Measurements from ENCODE around the gene GNL2. TPM values are rescaled to one million over a fixed set of nuclear protein-coding genes. Genes with fewer than 3 reads are reported as not detected.
"Not testable (repeated sequence)": the region's sequence is repeated elsewhere in the genome, so short reads cannot be mapped to it uniquely, and the experiment has no call there.

Gene GNL2
- total and polyA plus RNA-seq, 12 donors, result 13.6 to 462 (median 39.9) TPM

- Histone ChIP-seq H3K4me3 (peak overlapping the region in 2 of 4 donors; percentile 78 to 87), H3K9me3 (replicated peaks in 1 of 3) (no peaks in the 10 kb centered on the region), H3K27me3 (no peaks in the 10 kb centered on the region), H3K36me3 (replicated peaks in 1 of 2) (peaks cover 0 to 21% of the 10 kb centered on the region in 2 donors), H3K27ac (peak overlapping the region in 3 of 5 donors; percentile 74 to 92 (median 79)), H3K4me1 (replicated peaks in 1 of 2) (peaks cover 6 to 24% of the 10 kb centered on the region in 2 donors)
- intact Hi-C loops (cut with DNase I), result loop anchor here in 1 of 2 donors (5.0 kb wide), 1 partner anchor 86 kb away; no protein-coding TSS in a partner anchor
- 0 to 2% (median 1%) methylated on average over 3 of the region's 3 CpGs for WGBS, 4 donors
- no peak for DNase-seq
- TF ChIP-seq POLR2A (IDR thresholded peaks at IDR 0.05) (no peak), CTCF (IDR thresholded peaks at IDR 0.05) (no peak)
These were observed 488 bp upstream of the GNL2 start for GRCh38 chr1:37596182-37596667.

DNA sequence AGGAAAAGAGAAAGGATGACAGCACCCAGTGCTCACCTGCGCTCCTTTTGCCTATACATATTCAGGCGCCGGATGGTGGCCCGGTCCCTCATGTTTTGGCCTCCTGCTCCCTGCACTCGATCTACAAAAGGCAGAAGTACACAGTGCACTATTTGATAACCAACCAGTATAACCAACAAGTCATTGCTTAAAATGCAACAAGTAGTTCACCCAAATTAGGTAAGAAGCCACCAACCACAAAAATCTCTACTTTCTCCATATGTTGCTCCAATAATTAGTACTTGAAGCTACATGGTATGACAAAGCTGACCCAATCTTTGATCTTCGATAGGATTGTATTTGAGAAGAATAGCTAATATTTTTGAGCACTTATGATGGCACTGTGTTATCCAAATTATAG lies 2.0 kb downstream of the GNL2 start:
- intact Hi-C loops (cut with DNase I), result loop anchor here in 1 of 2 donors (5.0 kb wide), 1 partner anchor 274 kb away; no protein-coding TSS in a partner anchor
- H3K27ac ChIP-seq, result no peak overlapping the region
- peaks cover 6 to 24% of the 10 kb centered on the region in 2 donors for H3K4me1 ChIP-seq (replicated peaks in 1 of 2)
- TF ChIP-seq POLR2A (IDR thresholded peaks at IDR 0.05) (no peak), CTCF (IDR thresholded peaks at IDR 0.05) (no peak)
- WGBS, 4 donors, result 88 to 97% (median 95%) methylated on average over 6 of the region's 6 CpGs
- no peak for DNase-seq
- no peaks in the 10 kb centered on the region for H3K27me3 ChIP-seq
- H3K36me3 ChIP-seq (replicated peaks in 1 of 2), result peaks cover 0 to 41% of the 10 kb centered on the region in 2 donors
- H3K4me3 ChIP-seq, result no peak overlapping the region
- H3K9me3 ChIP-seq (replicated peaks in 1 of 3), result no peaks in the 10 kb centered on the region

- TF ChIP-seq CTCF (IDR thresholded peaks at IDR 0.05), result no peak
- no peak for TF ChIP-seq POLR2A (IDR thresholded peaks at IDR 0.05)
- intact Hi-C loops (cut with DNase I), result no loop called here
- peaks cover 0 to 61% of the 10 kb centered on the region in 2 donors for H3K36me3 ChIP-seq (replicated peaks in 1 of 2)
- H3K4me3 ChIP-seq, result no peak overlapping the region
- WGBS, 4 donors, result 88 to 98% (median 92%) methylated on average over 2 of the region's 2 CpGs
- no peaks in the 10 kb centered on the region for H3K9me3 ChIP-seq (replicated peaks in 1 of 3)
- no peaks in the 10 kb centered on the region for H3K27me3 ChIP-seq
- H3K4me1 ChIP-seq (replicated peaks in 1 of 2), result peaks cover 3 to 5% of the 10 kb centered on the region in 2 donors
- no peak overlapping the region for H3K27ac ChIP-seq
- no peak for DNase-seq
These were observed 6.8 kb downstream of the GNL2 start for GRCh38 chr1:37588939-37589338.

- H3K4me1 ChIP-seq (replicated peaks in 1 of 2); H3K27me3 ChIP-seq; DNase-seq; intact Hi-C loops (cut with DNase I); H3K9me3 ChIP-seq (replicated peaks in 1 of 3); H3K4me3 ChIP-seq; H3K27ac ChIP-seq: not testable (repeated sequence)
- H3K36me3 ChIP-seq (replicated peaks in 1 of 2), result peaks cover 0 to 68% of the 10 kb centered on the region in 2 donors
- WGBS, 4 donors, result 89 to 95% (median 93%) methylated on average over 4 of the region's 4 CpGs
These were observed 11.2 kb downstream of the GNL2 start for GRCh38 chr1:37584544-37584943.

DNA sequence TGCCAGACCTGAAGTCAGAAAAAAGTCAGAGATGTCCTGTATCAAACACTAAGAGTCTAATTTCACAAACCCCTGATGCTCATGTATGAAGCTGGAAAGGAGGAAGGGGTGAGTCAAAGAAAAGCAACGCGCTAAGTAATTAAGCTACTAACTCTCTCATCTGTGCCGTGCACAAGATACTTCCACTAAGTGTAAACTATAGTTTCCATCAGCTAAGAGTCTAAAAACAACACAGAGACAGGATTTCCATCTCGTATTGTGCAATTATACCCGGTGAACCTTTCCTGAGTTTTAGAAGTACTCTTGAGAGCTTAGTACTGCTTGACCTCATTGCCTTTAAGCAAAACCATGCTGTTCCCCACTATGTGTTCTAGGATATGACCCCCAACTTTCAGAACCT lies 20.0 kb downstream of the GNL2 start:
- no peak for DNase-seq
- Histone ChIP-seq H3K36me3 (replicated peaks in 1 of 2) (peaks cover 0 to 84% of the 10 kb centered on the region in 2 donors), H3K27me3 (no peaks in the 10 kb centered on the region), H3K4me3 (no peak overlapping the region), H3K9me3 (replicated peaks in 1 of 3) (no peaks in the 10 kb centered on the region), H3K27ac (no peak overlapping the region), H3K4me1 (replicated peaks in 1 of 2) (no peaks in the 10 kb centered on the region)
- TF ChIP-seq POLR2A (IDR thresholded peaks at IDR 0.05) (no peak), CTCF (IDR thresholded peaks at IDR 0.05) (no peak)
- 90 to 100% (median 95%) methylated on average over 5 of the region's 5 CpGs for WGBS, 4 donors
- intact Hi-C loops (cut with DNase I), result no loop called here
